22Rv1 (cell line): ENCODE results near the gene PDE4B.

Experiments
- CTCF ChIP-seq: fragments of 450-650 bp; IDR thresholded peaks from 2 replicates; pipeline ENCODE4 v1.5.1; 2017; ENCODE audit warnings: mild to moderate bottlenecking
- ZFX ChIP-seq: fragments of 450-650 bp; IDR thresholded peaks from 2 replicates; pipeline ENCODE4 v1.6.1; 2017; ENCODE audit warnings: antibody characterized with exemption, borderline replicate concordance

DNA sequence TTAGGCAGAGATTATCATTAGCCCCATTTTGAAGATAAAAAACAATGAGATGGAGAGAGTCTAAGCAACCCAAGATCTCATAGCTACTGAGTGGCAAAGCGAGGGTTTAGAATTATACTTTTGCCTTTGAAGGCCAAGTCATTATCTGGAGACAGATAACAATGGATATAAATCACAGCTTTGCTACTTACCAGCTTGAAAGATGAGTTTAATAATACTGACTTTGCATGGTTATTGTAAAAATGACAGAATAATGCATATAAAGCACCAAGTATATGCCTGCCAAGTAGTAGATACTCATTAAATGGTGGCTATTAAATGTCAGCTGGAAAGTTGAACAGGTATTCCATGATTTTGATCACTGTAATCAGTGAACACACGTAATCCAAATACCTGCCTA lies 499.6 kb downstream of the PDE4B start:
- TF ChIP-seq CTCF (no peak), ZFX (no peak)
